ENCODE results near the gene MID2.
A peak's percentile ranks its signal among the peaks of the same experiment; 100 is the strongest.

The MID2 gene

GRCh38 chrX:107857837-107858236, 32.2 kb downstream of the MID2 start:
- TF ChIP-seq, protein P1, sequence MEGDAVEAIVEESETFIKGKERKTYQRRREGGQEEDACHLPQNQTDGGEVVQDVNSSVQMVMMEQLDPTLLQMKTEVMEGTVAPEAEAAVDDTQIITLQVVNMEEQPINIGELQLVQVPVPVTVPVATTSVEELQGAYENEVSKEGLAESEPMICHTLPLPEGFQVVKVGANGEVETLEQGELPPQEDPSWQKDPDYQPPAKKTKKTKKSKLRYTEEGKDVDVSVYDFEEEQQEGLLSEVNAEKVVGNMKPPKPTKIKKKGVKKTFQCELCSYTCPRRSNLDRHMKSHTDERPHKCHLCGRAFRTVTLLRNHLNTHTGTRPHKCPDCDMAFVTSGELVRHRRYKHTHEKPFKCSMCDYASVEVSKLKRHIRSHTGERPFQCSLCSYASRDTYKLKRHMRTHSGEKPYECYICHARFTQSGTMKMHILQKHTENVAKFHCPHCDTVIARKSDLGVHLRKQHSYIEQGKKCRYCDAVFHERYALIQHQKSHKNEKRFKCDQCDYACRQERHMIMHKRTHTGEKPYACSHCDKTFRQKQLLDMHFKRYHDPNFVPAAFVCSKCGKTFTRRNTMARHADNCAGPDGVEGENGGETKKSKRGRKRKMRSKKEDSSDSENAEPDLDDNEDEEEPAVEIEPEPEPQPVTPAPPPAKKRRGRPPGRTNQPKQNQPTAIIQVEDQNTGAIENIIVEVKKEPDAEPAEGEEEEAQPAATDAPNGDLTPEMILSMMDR (IDR thresholded peaks at IDR 0.05; ENCODE audit: low read depth, low read length) = no peak
- DNase-seq (ENCODE audit: extremely low read depth, low read depth) = no peak

DNA sequence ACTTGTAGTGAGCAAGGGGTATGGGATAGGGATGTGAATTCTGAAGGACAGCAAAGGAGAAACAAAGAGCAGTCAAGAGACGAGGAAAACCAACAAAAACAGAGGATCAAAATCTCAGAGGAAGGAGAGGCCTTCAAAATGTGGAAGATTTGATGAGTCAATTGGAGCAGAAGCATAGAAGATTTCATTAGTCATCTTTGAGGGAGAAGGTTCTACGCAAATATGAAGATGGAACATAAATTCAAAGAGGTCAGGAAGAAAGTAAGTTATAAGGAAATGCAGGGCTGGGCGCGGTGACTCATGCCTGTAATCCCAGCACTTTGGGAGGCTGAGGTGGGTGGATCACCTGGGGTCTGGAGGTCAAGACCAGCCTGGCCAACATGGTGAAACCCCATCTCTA, 35.4 kb downstream of the MID2 start:
- no peak for DNase-seq (ENCODE audit: extremely low read depth, low read depth)
- TF ChIP-seq, protein P1 (IDR thresholded peaks at IDR 0.05; ENCODE audit: low read depth, low read length) = no peak

- DNase-seq (ENCODE audit: extremely low read depth, low read depth) = no peak
- TF ChIP-seq, protein P1 (IDR thresholded peaks at IDR 0.05; ENCODE audit: low read depth, low read length) = no peak
Measured at GRCh38 chrX:107871136-107871535, 45.5 kb downstream of the MID2 start.

DNA sequence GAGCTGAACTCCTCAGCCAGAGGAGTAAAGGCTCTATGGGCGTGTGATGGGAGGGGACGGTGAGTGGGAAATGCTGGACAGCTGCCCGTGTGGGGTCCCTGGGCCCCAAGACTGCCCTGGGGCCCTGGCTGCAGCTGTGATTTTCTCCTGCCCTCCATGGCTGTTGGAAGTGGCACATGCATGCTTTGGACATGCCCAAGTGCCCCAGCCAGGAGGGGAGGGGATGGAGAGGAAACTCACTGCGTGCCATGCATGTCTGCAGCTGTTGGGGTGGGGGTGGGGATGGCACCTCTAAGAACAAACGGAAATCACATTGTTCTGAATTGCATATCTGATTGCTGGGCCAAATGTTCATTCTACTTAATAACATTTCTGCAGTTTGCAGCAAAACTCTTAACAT, 52.4 kb downstream of the MID2 start:
- TF ChIP-seq, protein P1 (IDR thresholded peaks at IDR 0.05; ENCODE audit: low read depth, low read length) = no peak
- no peak for DNase-seq (ENCODE audit: extremely low read depth, low read depth)

DNA sequence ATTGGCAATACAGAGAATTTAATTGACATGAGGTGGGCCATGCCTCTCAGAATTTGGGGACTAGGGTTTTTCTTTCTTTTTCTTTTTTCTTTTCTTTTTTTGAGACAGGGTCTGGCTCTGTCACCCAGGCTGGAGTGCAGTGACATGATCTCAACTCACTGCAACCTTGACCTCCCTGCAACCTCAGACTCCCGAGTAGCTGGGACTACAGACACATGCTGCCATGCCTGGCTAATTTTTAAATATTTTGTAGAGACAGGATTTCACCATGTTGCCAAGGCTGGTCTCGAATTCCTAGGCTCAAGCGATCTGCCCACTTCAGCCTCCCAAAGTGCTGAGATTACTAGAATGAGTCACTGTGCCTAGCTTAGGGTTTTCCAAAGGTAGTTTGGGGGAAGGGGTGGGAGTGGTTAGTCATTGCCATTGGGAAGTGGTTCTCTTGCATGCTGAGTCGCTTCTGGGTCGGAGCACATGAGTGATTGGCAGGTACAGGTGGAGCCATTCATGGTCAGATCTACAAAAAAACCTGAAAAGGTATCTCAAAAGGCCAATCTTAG, 54.5 kb downstream of the MID2 start:
- TF ChIP-seq, protein P1 (IDR thresholded peaks at IDR 0.05; ENCODE audit: low read depth, low read length) = no peak
- no peak for DNase-seq (ENCODE audit: extremely low read depth, low read depth)

DNA sequence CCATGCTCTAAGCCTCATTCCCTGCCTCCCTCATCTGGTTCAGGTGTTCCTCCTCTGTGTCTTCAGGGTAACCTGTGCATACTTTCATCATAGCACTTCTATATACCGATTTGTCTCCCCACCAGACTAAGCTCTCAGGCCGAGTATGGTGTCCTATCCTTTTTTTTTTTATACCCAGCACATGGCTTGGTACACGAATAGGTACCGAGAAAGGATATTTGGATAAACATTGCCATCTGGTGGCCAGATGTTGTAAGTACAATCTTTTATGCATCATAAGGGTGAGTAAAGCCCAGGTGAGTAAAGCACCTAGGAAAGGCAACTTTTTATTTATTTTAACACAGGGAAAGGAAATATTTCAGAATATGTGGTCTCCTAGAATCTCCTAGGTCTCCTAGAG, 68.4 kb downstream of the MID2 start:
- TF ChIP-seq, protein P1 (IDR thresholded peaks at IDR 0.05; ENCODE audit: low read depth, low read length) = peak; percentile 40
- no peak for DNase-seq (ENCODE audit: extremely low read depth, low read depth)

DNA sequence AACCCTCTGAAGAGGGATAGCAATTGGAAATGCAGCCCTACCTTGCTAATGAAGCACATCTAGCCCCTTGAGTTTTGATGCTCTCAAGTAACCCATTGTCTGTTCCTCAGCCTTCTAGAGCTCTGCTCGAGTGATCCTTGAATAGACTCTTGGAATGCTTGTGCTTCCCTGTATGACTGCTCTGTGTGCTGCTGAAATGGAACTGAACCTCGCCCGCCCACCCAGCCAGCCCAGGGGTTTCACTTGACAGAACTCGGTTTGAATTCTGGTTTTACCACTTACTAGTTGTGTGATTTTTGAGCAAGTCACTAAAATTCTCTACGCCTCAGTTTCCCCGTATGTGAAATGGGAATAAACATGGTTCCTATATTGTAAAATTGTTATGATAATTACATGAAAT, 77.1 kb downstream of the MID2 start:
- TF ChIP-seq, protein P1 (IDR thresholded peaks at IDR 0.05; ENCODE audit: low read depth, low read length) = no peak
- no peak for DNase-seq (ENCODE audit: extremely low read depth, low read depth)
